GM12874 (cell line): Measurements from ENCODE around the gene VWA3A.

Experiments
- CTCF ChIP-seq: IDR thresholded peaks from 2 replicates; pipeline ENCODE4 v1.5.1; 2011; ENCODE audit warnings: low read depth, mild to moderate bottlenecking, control low read depth, low read length, moderate library complexity; ENCODE audit not compliant: insufficient read depth

The VWA3A gene

GRCh38 chr16:22092143-22092933 is at the start of gene VWA3A:
VWA3A (plus strand) TSS chr16:22092541; CDS start chr16:22092638, 97 bp downstream.
- no peak for TF ChIP-seq CTCF

GRCh38 chr16:22050963-22051362 is 41.4 kb upstream of the VWA3A start:
- no peak for TF ChIP-seq CTCF

DNA sequence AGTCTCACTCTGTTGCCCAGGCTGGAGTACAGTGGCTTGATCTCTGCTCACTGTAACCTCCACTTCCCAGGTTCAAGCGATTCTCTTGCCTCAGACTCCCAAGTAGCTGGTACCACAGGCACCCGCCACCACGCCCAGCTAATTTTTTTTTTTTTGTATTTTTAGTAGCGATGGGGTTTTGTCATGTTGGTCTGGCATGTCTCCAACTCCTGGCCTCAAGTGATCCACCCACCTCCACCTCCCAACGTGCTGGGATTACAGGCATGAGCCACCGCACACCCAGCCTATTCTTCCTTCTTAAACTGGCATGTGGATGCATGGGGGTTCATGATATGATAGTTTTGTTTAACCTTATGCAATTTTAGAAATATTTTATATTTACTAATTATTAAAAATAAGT is 39.4 kb upstream of the VWA3A start:
- no peak for TF ChIP-seq CTCF

DNA sequence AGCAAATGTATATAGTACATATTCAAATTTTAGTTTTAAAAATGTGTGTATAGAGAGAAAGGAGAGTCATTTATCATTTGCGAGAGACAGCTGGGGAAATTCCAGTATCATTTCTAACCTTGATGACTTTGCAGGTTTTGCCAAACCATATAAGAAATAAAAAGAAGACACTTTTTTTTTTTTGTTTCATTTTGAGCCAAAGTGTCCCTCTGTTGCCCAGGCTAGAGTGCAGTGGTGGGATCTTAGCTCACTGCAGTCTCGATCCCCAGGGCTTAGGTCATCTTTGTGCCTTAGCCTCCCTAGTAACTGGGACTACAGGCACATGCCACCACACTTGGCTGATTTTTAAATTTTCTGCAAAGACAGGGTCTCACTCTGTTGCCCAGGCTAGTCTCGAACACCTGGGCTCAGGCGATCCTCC is 38.4 kb upstream of the VWA3A start:
- TF ChIP-seq CTCF, result no peak

- TF ChIP-seq CTCF, result no peak
Measured at GRCh38 chr16:22054847-22055590, 37.3 kb upstream of the VWA3A start.

DNA sequence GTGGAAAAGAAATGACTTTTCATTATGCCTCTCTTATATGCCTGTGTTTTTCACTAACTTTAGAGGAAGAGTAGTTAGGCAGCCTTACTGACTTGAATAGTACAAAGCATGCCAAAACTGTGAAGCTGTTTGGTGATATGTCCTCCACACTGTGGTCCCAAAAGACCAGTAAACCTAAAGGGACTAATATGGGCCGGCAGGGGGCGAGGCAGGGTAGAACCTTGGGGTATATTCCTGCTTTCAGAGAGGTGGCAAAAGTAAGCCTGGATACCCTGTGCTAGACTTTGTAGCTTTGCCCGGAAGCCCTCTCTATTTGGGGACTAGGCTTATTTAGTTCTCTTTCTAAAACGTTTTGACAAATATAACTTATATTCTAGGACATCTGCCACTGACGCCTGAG is 36.5 kb upstream of the VWA3A start:
- no peak for TF ChIP-seq CTCF

GRCh38 chr16:22063888-22064467 is 28.4 kb upstream of the VWA3A start:
- no peak for TF ChIP-seq CTCF
